MM.1S (cell line): ENCODE measurements around the gene LGALS14.

Experiments used
- CTCF ChIP-seq: fragments of 300-600 bp; sonication (generic); IDR thresholded peaks from 2 replicates; pipeline ENCODE4 v1.5.1; 2016; ENCODE audit warnings: antibody characterized with exemption, low read length, mixed read lengths
- EZH2 ChIP-seq: fragments of 300-600 bp; sonication (generic); optimal IDR thresholded peaks from 2 replicates; pipeline ENCODE3; 2017; ENCODE audit warnings: low read depth, mild to moderate bottlenecking, antibody characterized with exemption, low read length, mixed read lengths
- EZH2phosphoT487 ChIP-seq: fragments of 300-600 bp; sonication (generic); IDR thresholded peaks from 2 replicates; pipeline ENCODE4 v1.6.1; 2018; ENCODE audit warnings: antibody characterized with exemption, low read length

- TF ChIP-seq CTCF (no peak), EZH2 (no peak), EZH2phosphoT487 (no peak)
Observed at GRCh38 chr19:39679056-39679790, 25.1 kb upstream of the LGALS14 start.
